ENCODE results near the gene AFF1.
"Not testable (repeated sequence)": the region's sequence is repeated elsewhere in the genome, so short reads cannot be mapped to it uniquely, and the experiment has no call there.

AFF1 gene

GRCh38 chr4:87011340-87012034 is 76.7 kb downstream of the AFF1 start:
- no peak for DNase-seq (ENCODE audit: low spot score)

GRCh38 chr4:87012265-87012953 is 77.6 kb downstream of the AFF1 start:
- DNase-seq (ENCODE audit: low spot score) = no peak

GRCh38 chr4:87012954-87013308 is 78.1 kb downstream of the AFF1 start:
- DNase-seq (ENCODE audit: low spot score) = not testable (repeated sequence)

- no peak for DNase-seq (ENCODE audit: low spot score)
Measured at GRCh38 chr4:87014284-87014782, 79.5 kb downstream of the AFF1 start.

- DNase-seq (ENCODE audit: low spot score) = no peak
Measured at GRCh38 chr4:87015416-87015815, 80.6 kb downstream of the AFF1 start.

- no peak for DNase-seq (ENCODE audit: low spot score)
Measured at GRCh38 chr4:87017580-87018342, 83.0 kb downstream of the AFF1 start.

GRCh38 chr4:87018753-87019152 is 83.9 kb downstream of the AFF1 start:
- DNase-seq (ENCODE audit: low spot score) = no peak

GRCh38 chr4:87019246-87019791 is 84.5 kb downstream of the AFF1 start:
- DNase-seq (ENCODE audit: low spot score) = no peak

GRCh38 chr4:87019898-87020297 is 85.1 kb downstream of the AFF1 start:
- no peak for DNase-seq (ENCODE audit: low spot score)

GRCh38 chr4:87024201-87024600 is 89.4 kb downstream of the AFF1 start:
- no peak for DNase-seq (ENCODE audit: low spot score)

- DNase-seq (ENCODE audit: low spot score) = no peak
Measured at GRCh38 chr4:87025023-87025613, 90.3 kb downstream of the AFF1 start.

GRCh38 chr4:87025614-87026041 is 90.8 kb downstream of the AFF1 start:
- DNase-seq (ENCODE audit: low spot score) = no peak

- no peak for DNase-seq (ENCODE audit: low spot score)
Measured at GRCh38 chr4:87026800-87027495, 92.1 kb downstream of the AFF1 start.

GRCh38 chr4:87029356-87029755 is 94.5 kb downstream of the AFF1 start:
- DNase-seq (ENCODE audit: low spot score) = no peak

GRCh38 chr4:87030124-87030523 is 95.3 kb downstream of the AFF1 start:
- no peak for DNase-seq (ENCODE audit: low spot score)

GRCh38 chr4:87030755-87031441 is 96.1 kb downstream of the AFF1 start:
- DNase-seq (ENCODE audit: low spot score) = no peak

GRCh38 chr4:87031920-87032319 is 97.1 kb downstream of the AFF1 start:
- DNase-seq (ENCODE audit: low spot score) = no peak

- no peak for DNase-seq (ENCODE audit: low spot score)
Measured at GRCh38 chr4:87032884-87033533, 98.2 kb downstream of the AFF1 start.

GRCh38 chr4:87033902-87034301 is 99.1 kb downstream of the AFF1 start:
- DNase-seq (ENCODE audit: low spot score) = no peak

GRCh38 chr4:87034527-87034926 is 99.7 kb downstream of the AFF1 start:
- DNase-seq (ENCODE audit: low spot score) = no peak
